DMS 273 (cell line): ENCODE data around the gene TRRAP.

Experiments
- DNase-seq: peaks from one replicate; lab custom pipeline; 2025; ENCODE audit not compliant: unreplicated experiment; lab: John Stamatoyannopoulos, UW

TRRAP gene

DNA sequence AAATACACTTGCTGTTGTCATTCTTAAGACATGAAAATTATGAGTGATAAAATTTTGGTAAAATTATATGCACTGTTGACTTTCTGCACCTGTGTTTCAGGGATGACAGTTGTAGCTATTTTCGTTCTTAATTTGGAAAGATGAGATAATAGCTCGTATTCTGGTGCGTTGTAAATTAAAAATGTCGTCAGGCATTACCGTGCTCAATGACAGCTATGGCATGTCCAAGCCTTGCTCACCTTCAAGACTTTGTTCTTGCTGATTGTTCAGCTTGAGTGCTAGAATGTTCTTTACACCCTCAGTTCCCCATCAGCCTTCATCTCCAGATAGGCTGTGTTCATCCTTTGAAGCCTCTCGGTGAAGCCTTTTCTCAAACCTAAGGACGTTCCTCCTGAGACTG, 21.5 kb downstream of the TRRAP start:
- no peak for DNase-seq

DNA sequence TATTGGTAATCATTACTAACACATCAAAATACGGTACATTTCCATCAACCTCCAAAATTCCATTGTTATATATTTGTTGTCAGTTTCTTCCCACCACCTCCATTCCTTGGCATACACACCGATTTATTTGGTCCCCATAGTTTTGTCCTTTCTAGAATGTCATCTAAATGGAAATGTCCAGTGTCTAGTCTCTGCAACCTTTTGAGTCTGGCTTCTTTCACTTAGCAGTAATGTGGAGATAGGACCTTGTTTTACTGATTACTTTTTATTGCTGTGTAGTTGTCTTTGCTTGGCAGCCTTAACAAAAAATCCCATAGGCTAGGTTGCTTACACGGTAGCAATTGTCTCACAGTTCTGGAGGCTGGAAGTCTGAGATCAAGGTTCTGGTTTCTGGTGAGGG, 22.5 kb downstream of the TRRAP start:
- DNase-seq: no peak

DNA sequence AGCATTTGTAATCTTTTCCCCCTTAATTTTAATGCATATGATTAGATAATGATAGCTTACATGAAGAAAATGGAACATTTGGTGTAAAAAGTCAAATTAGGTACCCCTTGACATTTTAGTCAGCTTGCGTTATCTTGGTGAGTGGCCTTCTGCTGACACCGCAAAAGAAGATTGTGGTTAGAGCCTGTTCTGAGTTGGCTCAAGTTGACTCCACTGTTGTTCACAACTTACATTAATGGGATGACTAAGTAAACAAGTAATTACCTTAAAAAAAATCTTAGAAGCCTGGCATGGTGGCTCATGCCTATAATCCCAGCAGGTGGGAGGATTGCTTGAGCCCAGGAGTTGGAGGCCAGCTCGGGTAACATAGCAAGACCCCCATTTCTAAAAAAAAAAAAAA, 24.2 kb downstream of the TRRAP start:
- no peak for DNase-seq

DNA sequence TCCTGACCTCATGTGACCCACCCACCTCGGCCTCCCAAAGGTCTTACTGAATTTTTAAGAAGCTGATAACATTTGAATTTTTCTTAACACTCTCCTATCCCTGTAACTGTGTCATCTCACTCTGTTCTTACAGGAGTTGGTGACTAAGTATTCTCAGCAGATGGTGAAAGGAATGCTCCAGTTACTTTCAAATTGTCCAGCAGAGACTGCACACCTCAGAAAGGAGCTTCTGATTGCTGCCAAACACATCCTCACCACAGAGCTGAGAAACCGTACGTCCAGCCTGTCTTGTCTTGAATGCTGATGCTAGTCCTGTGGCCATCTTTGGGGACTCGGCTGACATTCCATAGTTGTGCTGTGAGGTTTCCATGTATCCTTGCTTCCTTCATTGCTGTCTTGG, 24.9 kb downstream of the TRRAP start:
- no peak for DNase-seq

DNA sequence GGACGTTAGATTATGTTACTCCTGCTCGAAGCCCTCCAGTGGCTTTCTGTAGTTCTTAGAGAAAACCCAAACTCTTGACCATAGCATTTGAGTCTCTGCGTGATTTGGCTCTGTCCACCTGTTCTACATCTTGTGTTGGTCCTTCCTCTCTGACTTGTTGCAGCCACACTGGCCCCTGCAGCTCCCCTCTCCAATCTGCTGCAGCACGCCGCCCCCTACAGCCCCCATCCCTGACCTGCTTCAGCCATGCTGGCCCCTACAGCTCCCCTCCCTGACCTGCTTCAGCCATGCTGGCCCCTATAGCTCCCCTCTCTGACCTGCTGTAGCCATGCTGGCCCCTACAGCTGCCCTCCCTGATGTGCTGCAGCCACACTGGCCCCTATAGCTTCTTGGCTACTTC, 29.2 kb downstream of the TRRAP start:
- no peak for DNase-seq

DNA sequence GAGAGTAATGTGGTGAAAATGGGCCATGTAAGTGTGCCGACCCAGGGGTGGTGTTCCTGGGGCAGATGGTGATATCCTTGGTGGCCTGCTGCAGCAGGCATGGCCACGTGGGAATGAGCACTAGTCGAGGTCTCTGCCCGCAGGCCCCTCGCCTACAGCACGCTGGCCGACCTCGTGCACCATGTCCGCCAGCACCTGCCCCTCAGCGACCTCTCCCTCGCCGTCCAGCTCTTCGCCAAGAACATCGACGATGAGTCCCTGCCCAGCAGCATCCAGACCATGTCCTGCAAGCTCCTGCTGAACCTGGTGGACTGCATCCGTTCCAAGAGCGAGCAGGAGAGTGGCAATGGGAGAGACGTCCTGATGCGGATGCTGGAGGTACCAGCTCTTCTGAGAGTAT, 30.3 kb downstream of the TRRAP start:
- no peak for DNase-seq

DNA sequence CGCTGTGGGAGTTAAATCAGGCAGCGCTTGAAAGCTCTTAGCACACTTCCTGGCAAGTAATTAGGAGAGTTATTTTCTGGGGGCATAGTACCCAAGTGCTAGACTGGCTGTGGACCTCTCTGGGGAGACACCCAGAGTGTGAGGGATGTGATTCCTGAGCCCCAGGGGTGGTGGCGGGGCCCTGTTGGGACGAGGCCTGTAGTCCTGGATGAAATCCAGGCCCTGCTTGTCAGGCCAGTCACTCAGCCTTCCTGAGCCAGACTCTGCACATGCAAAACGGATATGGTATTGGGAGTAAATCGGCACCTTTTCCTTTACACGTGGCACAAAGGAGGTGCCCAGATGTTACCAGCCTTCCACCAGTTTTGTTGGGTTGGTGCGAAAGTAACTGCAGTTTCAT, 31.2 kb downstream of the TRRAP start:
- peak; percentile 15 for DNase-seq

DNA sequence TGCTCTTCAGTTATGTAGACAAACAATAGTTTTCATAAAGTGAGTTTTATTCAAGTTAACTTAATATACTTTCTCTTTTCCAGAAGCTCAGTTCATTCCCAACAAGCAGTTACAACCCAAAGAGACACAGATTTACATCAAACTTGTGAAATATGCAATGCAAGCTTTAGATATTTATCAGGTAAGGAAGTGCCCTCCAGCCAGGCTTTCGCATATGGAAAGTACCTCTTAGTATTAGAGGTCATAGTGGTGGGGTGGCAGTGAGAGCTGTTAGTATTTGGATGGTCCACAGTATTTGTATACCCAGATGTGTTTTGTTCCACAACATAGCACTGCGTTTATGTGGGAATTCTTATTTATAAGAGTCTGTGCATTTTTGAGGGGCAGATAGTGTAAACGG, 32.1 kb downstream of the TRRAP start:
- DNase-seq: no peak

DNA sequence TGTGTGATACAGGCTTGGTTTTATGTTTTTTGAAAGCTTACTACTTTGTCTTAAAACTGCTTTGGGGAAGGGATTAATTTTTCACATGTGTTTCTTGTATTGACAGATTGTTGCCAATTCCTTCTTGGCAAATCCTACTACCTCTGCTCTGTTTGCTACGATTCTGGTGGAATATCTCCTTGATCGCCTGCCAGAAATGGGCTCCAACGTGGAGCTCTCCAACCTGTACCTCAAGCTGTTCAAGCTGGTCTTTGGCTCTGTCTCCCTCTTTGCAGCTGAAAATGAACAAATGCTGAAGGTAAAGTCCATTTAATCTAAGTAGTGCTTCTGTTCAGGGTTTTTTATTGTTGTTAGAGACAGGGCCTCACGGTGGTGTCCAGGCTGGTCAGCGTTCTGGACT, 33.6 kb downstream of the TRRAP start:
- DNase-seq: peak; percentile 92

DNA sequence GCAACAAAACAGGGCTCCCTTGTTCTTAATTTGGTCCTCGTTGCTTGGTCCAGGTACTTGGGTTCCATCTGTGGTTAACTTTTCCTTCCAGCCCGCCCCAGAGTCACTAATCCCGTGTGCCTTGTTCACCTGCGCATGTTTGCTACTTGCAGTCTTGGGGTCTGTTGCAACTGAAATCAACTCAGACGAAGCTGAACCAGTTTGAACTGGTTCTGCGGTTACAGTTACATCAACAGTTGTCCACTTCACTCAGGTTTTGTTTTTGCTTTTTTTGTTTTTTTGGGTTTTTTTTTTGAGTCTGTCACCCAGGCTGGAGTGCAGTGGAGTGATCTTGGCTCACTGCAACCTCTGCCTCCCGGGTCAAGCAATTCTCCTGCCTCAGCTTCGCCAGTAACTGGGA, 34.7 kb downstream of the TRRAP start:
- no peak for DNase-seq

DNA sequence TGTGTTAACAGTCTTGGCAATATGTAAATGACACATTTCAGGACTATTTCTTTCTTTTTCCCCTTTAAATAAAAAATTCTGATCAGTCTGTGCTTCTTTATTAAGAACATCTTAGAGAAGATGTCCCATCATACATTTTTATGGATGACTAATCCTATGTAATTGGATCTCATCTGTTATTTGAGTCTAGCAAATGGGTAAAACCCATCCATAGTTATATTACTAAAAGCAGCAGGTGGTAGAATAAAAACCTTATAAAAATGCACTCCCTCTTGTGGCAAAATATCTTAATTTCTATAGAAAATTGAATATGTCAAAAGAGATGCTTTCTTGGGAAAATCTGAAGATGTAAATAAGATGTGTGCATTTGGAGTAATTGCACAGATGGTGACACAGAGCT, 35.3 kb downstream of the TRRAP start:
- DNase-seq: peak; percentile 18

DNA sequence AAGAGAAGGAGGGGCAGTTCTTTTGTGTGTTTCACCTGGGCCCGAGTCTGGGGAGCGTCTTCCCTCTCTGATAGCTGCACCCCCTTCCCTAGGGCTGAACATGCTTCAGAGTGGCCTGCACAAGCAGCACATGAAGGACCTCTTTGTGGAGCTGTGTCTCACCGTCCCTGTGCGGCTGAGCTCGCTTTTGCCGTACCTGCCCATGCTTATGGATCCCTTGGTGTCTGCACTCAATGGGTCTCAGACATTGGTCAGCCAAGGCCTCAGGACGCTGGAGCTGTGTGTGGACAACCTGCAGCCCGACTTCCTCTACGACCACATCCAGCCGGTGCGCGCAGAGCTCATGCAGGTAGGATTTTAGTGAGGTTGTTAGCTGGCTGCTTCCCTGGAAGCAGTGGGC, 39.0 kb downstream of the TRRAP start:
- DNase-seq: no peak

DNA sequence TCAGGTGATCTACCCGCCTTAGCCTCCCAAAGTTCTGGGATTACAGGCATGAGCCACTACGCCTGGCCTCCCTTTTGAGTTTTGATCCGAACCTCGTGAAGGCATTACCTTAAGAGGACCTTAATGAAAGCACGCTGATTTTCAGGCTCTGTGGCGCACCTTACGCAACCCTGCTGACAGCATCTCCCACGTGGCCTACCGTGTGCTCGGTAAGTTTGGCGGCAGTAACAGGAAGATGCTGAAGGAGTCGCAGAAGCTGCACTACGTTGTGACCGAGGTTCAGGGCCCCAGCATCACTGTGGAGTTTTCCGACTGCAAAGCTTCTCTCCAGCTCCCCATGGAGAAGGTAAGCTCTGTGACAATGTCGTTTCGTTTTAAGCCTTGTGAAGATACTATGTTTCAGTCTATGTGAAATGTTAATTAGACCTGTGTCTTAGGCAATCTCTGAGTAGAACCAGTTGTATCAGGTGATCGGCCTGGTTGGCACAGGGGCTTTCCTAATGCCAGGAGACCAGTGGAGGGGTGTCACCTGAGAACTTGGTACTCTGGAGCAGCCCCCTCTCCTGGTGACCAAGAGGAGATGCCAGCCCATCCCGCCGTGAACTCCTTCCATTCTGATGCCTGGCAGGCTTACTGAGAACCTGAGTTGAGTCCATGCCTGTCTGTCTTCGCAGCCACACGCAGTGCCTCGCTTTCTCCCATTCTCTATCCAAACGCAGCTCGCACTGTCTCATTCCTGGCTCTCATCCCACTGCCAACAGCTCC, 43.5 kb downstream of the TRRAP start:
- no peak for DNase-seq

DNA sequence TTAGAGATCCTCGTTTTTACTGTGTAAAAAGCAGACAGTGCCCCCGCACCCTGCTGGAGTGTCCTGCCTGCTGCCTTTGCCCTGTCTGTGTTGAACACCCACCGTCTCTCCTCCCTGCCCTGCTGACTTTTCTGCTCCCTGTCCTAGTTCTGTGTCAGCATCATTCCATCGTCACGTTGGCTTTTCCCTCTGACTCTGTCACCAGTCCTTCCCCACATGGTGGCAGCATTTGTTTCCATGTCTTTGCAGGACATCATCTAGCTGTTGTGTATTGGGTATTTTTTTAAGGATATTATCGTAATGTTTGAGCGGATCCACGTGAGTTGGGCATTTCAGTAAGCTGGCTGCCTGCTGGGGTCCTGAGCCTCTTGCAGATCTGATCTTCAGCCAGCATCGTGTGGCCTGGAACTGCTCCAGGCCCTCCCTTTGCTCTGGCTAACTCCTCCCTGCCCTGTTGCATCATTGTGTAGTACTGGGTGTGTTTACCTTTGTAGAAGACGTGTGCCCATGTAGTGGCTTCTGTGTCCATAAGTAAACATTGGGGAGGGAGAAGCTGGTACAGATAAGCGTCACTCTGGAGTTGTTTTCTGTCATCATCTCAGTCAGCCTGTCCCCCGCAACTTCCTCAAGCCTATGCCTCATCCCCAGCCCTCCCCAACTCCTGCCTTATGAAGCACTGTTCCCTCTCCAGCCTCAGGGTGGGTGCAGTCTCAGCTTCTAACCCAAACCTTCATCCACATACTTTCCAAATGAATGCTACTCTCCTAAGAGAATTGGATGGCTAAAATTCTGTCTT, 44.3 kb downstream of the TRRAP start:
- DNase-seq: no peak

DNA sequence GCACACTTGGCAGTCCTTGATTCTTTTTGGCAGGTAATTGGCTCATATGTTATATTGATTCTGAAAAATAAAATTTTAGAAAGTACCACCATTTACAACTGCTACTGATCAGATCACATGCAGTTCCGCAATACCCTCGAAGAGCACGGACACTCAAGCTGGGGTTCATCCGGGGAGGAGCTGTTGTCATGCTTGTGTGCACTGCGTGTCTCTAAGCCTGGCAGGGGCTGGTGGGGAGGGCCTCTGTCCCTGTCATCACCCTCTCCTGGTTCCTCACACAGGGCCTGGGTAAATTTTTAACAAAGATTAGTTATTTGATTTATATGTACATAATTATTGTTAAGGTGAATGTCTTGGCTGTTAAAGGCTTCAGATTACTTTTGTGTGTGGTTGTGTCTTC, 45.2 kb downstream of the TRRAP start:
- no peak for DNase-seq

DNA sequence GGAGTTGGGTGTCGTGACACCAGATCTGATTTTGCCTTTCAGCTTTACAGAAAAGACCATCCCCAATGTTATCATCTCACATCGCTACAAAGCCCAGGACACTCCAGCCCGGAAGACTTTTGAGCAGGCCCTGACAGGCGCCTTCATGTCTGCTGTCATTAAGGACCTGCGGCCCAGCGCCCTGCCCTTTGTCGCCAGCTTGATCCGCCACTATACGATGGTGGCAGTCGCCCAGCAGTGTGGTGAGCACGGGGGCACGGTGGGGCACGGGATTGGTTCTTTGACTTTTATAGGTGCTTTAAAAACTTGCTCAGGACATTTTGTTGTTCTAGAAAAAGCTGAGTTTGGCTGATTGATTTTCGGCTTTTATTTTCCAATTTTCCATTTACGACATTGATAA, 48.8 kb downstream of the TRRAP start:
- DNase-seq: no peak

DNA sequence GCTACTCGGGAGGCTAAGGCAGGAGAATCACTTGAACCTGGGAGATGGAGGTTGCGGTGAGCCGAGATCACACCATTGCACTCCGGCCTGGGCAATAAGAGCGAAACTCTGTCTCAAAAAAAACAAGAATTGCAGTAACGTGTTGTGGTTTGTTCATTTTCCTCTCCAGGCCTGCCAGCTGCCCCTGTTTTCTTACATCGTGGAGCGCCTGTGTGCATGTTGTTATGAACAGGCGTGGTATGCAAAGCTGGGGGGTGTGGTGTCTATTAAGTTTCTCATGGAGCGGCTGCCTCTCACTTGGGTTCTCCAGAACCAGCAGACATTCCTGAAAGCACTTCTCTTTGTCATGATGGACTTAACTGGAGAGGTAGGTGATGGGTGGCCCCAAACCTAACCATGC, 52.1 kb downstream of the TRRAP start:
- DNase-seq: no peak

DNA sequence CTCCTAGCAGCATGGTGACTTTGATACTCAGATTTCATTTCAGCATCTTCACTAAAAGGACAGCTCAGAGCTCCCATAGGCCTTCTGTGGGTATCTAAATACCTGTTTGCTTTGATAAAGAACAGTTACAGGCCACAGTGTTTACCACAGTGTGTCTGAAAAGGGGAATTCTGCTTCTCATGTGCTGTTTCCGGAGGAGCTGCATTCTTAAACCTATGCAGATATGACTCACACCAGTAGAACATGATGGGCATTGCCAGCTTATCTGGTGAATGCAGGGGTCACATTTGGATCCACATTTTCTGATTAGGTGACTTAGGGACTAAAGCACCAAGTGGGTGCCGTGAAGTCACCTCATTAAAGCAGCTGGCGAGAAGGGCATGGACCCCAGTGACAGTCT, 52.6 kb downstream of the TRRAP start:
- no peak for DNase-seq

DNA sequence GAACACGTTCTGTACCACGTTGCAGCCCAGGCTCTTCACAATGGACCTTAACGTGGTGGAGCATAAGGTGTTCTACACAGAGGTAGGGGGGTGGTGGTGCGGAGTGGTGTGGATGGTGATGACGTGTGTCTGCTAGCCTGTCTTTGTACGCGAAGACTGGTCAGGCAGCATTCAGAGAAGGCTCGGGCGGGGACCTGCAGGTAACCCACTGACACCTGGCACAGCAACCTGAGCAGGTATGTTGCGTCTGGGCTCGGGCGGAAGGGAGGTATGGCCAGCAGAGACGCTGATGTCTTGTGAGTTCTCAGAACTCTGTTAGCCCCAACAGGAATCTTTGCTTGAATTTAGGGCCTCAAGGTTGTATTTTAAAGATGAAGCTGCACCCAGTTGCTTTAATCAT, 55.0 kb downstream of the TRRAP start:
- no peak for DNase-seq

DNA sequence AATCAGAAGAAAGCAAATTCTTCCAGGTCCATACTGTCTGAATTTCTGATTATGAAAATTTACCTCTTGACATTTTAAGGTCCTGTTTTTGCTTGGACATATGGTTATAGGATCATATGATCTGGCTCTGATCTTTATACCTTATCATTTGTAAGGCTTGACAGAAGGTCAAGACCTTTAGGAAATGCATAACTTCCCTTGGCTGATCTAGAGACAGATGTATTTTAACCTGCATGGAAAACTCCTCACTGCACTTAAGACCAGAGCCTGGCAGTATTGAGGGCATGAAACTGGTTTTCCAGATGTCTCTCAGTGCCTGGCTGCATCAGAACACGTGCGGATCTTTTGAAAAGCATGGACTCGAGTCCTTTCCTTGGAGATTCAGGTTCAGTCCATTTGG, 55.9 kb downstream of the TRRAP start:
- no peak for DNase-seq

DNA sequence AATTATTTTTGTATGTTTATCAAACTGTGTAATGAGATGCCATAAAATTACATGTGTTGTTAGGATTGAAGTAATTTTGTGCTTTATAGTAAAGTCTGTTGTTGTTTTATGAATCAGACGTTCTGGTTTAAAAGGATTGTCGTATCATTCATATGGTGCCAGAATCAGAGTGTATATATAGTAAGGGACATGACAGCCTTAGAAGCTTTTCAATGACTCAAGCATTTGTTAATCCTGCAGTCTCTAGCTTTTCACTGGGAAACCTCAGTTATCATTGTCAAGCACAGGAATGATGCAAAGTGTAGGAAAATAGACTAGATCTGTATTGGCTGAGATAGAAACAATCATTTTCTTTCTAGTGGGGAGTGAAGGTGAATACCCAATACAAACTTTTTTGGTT, 57.5 kb downstream of the TRRAP start:
- DNase-seq: no peak

DNA sequence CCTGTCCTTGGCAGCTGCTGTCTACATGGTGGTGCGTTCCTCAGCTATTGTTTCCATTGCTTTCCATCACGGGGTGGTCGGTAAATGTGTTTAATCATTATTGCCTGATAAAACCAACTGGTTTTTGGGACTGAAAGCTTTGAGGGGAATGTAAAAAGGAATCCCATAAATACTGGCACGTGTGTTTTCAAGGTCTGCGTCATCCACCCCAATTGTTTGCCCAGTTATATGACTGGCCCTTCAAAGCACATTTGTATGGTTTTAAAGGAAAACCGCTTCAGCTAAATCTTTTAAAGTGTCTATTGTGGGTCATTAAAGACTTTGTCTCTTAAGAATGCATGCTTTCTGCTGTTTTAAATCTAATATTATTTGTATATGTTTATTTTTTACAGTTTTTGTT, 65.0 kb downstream of the TRRAP start:
- DNase-seq: no peak

DNA sequence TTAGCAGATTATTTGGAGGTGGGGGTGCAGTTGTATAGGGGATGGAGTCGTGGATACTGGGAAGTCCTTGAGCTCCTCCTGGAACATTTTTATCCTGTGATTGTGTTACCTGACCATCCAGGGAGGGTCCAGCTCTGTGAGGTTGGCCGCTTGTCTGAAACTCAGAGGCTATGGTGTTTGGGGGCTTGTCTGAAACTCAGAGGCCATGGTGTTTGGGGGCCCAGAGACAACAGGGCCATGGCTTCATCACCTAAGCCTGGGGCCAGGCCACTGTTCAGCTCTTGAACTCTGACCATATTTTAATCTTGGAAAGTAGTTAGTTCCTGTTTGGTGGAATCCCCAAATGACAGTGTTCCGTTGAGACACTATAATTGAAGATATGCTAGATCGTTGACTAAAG, 66.1 kb downstream of the TRRAP start:
- DNase-seq: no peak
